ENCODE data around the gene FGD4.
"Not testable (repeated sequence)": the region's sequence is repeated elsewhere in the genome, so short reads cannot be mapped to it uniquely, and the experiment has no call there.

Gene FGD4

GRCh38 chr12:32499048-32499447, 99.7 kb downstream of the FGD4 start:
- DNase-seq: no peak

- DNase-seq: no peak
Observed at GRCh38 chr12:32501835-32502333, 102.5 kb downstream of the FGD4 start.

DNA sequence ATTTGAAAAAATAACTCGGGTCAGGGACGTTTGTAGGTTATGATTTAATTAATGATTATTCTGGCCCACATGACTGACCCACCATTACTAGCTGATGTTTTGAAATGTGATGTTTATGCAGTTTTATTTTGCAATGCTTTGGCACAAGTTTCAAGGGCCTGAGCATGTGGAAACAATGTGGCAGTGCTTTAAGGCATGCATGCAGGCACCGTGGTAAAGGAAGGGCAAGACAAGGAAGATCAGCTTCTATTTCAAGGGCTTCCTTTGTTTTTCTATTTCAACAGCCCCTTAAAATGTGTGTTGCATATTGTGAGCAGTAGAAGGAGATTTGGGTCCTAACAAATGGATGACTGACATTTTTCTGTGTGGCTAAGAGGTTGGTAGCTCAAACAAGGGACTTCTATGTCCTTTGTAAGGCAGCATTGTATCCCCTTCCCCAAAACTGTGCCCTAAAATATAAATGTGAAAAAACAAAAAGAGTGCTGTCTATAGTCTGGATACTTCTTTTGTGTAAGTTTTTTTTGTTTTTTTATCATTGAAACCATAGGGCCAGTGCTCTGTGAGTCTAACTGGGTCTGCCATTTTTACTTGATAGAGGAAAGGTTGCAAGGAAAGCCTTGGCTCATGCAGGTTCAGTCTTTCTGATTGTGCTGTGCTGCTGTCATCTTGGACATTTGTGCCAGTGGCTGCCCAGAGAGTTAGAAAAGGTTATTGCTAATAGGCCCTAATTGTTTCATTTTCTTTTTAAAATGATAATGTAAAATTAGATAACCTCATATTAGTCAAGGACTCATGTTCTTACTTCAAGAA, 103.5 kb downstream of the FGD4 start:
- DNase-seq: no peak

DNA sequence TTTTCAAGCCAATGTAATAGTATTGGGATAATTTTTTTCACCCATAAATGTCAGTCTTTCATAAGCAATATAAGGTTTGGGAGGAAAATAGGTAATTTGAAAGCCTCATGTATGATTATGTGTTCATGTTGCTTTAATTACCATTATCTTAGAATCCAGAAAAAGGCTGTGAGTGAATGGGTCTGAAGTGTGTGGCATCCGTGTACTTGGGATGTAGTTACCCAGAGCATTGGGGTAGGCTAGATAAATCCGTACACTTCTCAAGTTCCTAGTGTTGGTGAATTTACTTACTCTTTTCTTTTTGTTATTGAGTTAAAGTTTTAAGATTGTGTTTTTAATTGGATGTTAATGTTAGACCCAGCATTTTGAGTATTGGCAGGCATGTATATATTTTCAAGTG, 104.4 kb downstream of the FGD4 start:
- DNase-seq: no peak

DNA sequence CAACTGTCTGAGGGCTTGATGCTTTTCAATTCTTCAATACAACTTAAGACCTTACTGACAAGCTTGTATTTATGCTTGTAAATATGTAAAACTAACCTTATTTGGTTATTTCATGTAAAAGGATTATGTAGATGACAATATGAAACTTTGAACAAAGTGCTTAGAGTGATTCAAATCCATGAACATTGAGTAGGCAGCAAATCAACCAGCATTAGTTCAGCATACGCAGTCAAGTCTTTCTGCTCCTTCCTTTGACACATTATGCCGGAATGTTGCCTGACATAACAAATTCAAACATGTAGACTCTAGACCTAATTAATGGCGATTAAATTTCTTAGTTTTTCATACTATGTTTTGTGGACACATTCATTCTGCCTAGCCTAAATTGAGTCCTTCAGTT, 105.2 kb downstream of the FGD4 start:
- no peak for DNase-seq

DNA sequence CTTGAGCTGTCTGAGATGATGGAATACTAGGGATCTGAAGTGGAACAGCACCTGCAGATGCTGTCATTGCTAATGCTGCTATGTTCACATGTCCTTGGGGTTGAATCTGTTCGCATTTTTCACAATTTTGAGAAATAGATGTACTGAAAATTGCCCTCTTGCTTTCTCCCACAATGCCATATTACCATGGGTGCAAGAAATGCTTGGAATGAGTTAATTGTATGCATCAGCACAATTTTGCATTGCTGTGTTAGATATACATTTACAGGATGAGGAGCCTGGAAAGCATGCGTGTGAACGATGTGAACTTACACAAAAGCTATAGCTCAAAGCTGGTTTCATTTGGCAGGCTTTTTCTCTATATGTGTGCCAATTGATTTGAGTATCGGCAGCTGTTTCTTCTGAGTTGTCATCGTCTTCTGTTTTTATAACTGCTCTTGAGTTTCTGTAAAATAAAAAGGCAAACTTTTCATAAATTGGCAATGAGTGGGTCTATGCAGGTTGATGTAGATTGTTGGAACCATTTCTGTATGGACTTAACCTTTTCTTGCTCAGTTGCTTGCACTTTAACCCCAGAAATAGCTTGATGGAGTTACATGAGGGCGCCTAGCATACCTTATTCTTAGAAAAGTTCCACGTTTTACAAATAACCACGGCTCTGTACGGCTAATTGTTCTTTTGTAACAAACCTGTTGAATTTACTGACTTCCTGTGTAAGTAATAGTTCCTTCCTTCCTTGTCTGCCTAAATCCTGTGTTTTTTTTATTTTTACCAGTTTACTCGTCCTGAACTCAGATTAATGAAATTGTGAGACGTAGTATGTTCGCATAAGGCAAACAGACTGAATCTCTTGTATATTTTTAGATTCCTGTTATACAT, 105.9 kb downstream of the FGD4 start:
- no peak for DNase-seq

GRCh38 chr12:32507096-32507941, 108.0 kb downstream of the FGD4 start:
- DNase-seq: not testable (repeated sequence)

- DNase-seq: no peak
Observed at GRCh38 chr12:32507942-32508320, 108.6 kb downstream of the FGD4 start.

- no peak for DNase-seq
Observed at GRCh38 chr12:32508626-32509025, 109.3 kb downstream of the FGD4 start.

DNA sequence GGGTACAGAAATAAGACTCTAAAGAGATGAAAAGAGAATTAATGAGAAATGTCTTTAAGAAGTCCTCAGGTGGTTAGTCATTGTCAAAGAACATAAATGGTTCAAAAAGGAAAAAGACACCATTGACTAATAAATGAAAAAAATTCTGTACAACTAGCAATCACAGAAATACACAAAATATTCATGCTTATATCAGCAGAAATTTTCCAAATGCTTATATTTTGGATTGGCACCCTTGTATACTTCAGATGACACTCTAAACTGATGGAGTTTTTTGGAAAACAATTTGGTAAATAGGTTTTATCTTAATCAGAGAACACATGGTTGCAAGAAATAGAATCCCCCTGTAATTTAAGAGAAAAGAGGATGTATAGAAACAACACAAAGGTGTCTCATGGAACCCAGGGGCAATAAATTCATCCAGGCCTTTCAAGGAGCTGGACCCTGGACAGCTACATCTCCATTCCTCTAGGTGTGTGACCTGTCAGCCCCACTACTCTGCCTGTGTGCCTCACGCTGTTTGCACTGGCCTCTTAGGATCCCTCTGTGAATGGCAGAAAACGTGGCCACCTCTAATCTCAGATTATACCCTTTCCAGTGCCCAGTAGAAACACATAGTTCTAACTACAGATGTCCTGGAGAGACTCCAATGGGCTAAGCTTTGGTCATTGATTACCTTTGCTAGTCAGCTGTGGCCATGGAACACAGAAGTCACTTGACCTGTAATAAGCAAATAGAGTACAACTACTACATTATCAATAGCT, 110.2 kb downstream of the FGD4 start:
- DNase-seq: no peak

DNA sequence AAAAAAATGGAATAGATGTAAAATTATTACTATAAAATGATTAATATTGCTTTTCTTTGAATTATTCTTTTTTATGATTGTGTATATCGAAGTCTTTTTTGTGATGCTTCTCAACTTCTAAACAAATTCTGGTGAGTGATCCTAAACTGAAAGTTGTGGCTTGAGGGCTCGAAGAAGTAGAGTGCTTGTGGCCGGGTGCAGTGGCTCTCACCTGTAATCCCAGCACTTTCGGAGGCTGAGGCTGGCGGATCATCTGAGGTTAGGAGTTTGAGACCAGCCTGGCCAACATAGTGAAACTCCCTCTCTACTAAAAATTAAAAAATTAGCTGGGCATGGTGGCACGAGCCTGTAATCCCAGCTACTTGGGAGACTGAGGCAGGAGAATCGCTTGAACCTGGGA, 112.6 kb downstream of the FGD4 start:
- DNase-seq: not testable (repeated sequence)

DNA sequence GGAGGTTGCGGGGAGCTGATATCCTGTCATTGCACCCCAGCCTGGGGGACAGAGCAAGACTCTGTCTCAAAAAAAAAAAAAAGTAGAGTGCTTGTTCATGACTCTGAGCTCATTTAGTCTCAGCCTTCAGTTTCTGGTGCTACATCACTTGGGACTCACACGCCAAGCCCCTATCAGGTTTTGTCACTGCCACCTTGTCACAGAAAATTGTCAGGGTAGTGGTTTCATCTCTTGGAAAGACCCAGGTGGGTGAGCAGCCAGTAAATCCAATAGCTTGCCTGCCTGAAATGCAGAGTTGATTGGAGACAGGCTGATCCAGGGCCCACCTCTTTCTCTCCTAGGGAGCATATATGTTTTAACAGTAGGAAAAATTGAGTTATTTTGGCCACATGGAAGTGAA, 113.0 kb downstream of the FGD4 start:
- DNase-seq: no peak

- DNase-seq: no peak
Observed at GRCh38 chr12:32512910-32513309, 113.6 kb downstream of the FGD4 start.

GRCh38 chr12:32515137-32515873, 115.9 kb downstream of the FGD4 start:
- no peak for DNase-seq

GRCh38 chr12:32516230-32516629, 116.9 kb downstream of the FGD4 start:
- no peak for DNase-seq

DNA sequence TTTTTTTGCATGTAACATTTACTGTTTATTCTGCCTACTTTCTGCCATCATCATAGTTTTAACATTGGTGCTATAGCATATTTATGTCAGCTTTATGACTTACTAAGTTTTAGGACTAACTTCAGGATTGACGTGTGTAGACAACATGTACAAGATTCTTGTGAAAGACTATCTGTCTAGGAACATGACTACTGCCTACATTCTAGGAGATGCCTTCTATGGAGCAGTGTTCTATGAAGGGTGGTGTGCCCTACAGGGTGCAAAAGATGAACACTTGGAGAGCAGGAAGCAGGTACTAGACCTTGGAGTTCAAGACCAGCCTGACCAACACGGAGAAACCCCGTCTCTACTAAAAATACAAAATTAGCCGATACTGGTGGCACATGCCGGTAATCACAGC, 118.6 kb downstream of the FGD4 start:
- DNase-seq: no peak

DNA sequence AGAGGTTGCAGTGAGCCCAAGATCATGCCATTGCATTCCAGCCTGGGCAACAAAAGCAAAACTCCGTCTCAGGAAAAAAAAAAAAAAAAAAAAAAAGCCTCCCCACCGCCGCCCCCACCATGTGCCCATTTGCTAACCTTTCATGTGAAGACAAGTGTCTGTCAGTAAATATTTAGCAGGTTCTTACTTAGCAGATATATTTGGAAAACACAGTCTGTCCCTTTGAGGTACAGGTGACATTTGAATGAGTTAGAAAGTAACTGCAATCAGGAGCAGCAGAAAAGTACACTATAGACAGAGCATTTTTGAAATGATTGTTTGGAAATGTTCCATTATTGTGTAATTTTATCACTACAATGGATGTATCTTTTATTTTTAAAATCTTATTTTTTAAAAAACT, 119.7 kb downstream of the FGD4 start:
- DNase-seq: no peak

DNA sequence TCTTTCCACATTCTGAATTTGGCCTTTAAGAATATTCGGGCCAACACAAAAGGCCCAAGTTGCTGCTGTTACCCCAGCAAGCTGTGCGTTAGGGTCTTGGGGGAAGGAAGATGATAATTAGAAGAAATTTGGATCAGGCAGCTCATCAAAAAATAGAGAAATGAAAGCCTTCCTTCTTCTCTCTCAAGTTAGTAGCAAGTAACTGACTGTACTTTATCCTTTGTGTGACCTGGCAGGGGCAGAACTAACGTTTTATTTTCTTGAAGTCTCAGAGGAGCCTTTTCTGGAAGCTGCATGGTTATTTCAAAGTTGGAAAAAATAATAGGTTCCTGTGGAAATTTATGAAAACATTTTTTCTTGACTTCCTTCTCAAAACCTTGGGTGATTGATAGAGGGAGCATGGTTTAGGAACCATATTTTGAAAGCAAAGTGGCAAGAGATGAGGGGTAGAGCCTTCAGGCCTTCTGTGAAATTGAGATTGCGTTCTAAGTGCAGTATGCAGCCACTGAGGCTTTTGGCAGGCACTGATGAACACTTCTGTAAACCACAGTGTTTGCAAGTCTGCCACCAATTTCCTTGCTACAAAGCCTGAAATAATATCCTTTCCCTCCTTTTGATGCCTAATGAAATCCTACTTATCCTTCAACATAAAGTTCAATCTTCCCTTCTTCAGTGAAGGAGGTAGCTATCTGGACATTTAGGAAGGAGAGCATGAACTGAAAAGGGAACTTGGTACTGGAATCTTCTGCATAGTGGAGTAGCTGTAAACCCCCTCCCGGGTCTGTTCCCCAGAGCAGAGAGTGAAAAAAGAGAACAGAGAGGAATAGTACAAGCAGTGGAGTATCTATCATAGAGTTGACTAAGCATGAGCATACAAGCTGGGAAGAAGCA, 123.2 kb downstream of the FGD4 start:
- no peak for DNase-seq

- DNase-seq: not testable (repeated sequence)
Observed at GRCh38 chr12:32525802-32526201, 126.4 kb downstream of the FGD4 start.

DNA sequence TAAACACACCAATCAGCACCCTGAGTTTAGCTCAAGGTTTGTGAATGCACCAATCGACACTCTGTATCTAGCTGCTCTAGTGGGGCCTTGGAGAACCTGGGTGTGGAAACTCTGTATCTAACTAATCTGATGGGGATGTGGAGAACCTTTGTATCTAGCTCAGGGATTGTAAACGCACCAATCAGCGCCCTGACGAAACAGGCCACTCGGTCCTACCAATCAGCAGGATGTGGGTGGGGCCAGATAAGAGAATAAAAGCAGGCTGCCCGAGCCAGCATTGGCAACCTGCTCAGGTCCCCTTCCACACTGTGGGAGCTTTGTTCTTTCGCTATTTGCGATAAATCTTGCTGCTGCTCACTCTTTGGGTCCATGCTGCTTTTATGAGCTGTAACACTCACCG, 127.0 kb downstream of the FGD4 start:
- not testable (repeated sequence) for DNase-seq

All from CD4-positive, alpha-beta T cell treated with Interleukin-17A for 4 hours (primary cell).